ENCODE data around the gene DSCAML1.

The DSCAML1 gene

DNA sequence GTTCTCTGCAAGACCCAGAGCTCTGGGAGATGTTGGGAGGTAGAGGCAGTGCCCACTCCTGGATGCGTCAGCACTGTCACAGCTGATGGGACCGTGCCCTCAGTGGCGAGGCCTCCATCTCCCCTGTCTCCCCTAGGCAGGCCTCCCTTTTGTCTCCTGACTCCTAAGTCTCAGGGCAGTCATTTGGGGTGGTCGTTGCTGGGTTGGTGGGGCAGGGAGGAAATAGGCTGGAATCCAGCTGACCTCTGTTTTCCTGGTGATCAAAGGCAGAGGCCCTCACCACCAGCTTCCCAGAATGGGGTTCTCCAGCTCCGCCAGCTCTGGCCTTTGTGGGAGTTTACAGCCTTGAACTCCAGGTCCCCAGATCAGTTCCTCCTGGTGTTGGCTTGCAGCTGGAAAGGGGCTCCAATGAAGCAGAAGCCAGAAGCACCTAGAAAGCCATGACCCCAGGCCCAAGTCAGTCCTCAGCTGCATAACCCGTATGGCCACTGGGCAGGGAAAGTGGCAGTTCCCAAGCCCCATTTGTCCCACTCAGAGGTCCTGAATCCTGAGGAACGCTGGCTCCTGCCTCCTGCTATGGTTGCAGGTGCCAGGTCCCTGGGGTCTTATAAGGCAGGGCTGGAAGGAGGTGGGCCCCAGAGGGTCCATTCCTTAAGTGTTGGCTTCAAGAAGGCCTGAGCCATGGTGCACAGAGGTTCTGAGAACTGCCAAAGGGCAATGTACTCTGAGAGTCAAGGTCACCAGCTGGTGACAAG is 34.8 kb upstream of the DSCAML1 start:
- no peak for DNase-seq

DNA sequence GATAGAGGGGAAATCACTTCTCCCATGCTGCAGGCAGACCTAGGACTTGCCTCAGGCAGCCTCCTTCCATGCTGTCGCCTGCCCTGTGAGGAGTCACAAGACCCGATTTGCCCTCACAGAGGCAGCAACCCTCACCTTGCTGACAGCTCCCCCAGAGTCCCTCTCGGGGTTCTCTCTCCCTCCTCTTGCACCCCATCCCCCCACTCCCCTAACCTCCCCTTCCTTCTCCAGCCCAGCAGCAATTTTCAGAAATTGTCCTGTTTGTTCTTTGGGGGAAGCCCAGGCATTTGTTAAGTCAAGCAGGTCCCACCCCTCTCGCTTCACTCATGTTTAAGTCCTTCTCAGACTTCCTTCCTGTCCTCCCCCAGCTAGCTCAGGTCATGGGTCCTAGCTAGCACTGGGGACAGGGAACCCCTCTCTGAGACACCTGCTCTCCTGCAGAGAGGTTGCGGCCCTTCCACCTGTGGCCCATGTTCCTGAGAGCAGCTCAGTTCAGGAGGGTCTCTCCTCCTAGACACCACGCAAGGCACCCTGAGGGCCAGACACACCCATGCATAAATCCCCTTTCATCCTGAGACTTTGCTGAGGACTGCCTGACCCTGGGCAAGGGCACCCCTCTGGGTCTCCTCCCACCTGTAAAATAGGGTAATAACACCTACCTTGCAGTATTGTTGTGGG is 33.8 kb upstream of the DSCAML1 start:
- DNase-seq, result no peak

DNA sequence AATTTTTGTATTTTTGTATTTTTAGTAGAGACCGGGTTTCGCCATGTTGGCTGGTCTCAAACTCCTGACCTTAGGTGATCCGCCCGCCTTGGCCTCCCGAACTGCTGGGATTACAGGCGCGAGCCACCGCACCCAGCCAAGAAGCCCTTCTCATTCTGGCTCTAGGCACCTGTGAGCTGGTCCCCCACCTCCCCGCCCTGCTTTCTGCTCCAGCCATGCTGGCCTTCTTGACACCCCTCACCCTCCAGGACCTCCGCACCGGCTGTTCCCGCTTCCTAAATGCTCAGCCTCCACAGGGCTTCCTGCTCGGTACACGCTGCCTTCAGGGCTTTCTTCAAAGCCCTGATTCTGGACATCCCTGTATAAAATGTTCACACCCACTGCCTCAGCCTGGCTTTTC is 33.1 kb upstream of the DSCAML1 start:
- DNase-seq, result no peak

DNA sequence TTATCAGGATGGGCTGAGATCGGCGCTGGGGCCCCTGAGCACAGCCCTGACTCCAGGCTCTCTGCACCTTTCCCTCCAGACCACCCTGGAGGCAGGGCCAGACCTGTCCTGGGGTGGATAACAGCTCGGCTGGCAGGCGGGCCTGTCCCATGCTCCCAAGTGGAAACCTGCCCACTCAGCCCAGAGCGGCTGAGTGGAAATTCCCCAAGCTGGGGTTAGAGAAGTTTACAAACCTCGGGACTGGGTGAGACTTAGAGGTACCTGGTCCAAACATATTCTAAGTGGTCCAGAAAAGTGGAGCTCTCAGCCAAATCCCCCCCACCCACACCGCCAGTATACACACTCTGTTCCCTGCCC is 32.3 kb upstream of the DSCAML1 start:
- DNase-seq, result no peak

DNA sequence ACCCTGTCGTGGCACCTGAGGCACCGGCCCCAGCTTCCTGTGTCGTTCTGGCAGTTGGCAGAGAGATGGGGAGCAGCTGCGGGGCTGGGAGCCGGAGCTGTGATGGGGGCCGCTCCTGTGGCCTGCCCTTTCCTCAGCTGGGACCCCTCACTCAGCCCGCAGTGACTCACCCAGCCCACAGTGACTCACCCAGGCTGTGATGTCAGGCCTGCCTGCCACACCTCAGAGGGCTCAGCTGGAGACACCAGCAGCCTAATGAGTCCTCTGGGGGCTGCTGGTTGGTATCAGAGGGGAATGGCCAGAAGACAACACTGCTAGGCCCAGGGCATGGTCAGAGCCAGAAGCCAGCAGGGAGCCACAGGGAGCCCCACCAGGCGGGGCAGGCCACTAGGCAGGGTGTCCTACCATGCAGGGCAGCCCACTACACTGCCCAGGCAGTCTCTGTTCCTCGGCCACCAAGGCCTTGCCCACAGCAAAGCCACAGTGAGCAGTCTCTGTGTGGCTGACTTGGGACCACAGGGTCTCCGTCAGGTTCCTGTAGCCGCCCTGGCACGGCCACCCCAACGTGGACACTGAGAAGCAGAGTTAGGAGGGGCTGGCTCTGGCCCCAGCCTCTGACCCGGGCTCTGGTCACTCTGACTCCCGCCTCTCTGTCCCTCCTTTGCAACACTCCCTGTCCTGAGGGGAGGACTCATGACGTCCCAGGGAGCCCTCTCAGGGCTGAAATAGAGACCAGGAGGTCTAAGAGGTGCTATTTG is 31.8 kb upstream of the DSCAML1 start:
- DNase-seq, result no peak

DNA sequence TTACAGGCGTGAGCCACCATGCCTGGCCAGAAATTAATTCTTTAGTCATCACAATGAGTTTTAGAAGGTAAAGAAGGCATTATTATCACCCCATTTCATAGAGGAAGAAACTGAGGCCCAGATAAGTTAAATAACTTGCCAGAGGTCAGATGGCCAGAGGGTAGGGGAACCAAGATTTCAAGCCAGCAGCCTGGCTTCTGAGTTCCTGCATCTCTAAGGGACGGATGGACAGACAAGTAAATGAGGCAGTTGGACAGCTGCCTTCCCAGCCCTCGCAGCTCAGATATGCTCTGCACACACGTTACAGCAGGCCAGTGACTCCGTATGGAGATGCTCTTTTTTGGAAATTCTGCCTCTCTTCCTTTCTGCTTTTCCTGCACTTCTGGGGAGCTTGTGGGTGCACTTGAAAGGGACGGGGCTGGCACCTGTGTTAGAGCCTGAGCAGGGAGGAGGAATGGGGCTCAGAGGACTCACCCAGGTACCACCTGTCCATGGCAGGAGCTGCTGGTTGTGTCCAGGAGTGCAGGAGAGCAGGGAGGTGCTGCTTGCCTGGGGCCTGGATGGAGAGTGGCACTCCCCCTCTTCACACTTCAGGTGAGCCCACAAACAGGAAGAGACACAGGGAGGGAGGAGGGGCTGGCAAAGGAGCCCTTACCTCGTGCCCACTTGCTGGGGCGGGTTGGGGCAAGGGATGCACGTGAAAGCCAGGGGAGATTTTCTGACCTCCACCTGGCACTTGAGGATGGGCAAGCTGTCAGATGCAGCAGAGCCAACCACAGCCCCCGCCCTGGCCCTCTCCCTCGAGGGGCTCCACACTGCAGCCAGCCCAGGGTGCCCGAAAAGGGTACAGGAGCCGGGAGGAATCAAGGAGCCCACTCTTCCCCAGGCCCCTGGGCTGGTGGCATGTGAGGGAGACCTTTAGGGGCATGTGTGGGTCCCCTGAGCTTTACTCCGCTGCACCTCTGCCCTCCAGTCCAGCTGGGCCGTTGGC is 30.8 kb upstream of the DSCAML1 start:
- DNase-seq, result no peak

DNA sequence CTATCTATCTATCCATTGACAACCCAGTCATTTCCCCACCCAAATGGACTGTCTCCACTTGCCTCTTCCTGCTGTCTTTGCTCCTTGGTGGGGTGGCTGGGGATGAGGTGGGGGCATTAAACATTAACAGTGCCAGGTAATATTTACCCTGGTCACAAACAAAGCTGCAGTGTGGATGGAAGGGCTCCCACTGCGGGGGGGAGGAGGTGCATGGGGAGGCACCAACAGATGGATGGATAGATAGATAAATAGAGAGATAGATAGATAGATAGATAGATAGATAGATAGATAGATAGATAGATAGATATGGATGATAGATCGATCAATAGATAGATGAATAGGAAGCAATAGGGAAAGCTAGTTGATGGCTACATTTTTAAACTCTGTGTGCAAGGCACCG is 29.8 kb upstream of the DSCAML1 start:
- no peak for DNase-seq

DNA sequence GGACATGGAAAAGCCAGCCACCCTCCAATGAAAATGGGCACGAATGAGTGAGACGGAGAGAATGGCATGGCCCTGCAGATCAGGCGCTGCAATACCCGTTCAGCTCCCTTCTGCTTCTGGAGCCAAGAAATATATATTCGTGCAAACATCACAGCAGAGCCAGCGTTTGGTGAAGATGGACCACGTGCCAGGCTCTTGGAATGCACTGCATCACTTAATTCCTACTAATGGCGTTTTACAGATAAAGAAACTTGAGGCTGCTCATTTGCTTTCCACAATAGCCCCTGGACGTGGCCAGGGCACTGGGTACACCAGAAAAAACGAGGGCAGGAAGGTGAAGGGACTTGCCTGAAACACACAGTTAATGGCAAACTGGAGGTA is 29.2 kb upstream of the DSCAML1 start:
- no peak for DNase-seq

DNA sequence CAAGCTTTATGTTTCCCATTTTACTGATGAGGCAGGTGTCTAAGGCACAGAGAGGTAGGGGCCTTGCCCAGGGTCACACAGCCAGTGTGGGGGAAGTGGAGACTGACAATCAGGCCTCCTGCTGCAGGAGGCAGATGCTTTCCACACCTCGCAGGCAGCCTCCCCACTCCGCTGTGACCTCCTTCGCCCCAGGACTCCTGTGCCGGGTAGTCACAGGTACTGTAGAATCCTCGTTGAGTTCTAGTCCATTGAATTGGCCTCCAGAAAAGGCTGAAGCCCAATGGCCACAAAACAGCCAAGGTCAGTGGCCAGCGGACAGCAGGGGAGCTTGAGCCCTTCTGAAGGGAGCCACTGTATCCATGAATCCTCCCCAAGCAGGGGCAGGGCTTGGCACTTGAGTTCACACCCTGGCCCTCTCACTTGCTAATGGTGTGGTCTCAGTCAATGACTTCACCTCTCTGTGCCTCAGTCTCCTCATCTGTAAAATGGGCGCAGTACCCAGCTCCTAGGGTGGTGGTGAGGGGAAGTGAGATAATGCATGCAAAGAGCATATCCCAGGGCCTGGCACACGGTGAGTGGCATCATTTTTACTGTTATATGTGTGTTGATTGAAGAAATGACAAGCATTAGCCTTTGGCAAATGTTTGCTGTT is 28.6 kb upstream of the DSCAML1 start:
- no peak for DNase-seq

DNA sequence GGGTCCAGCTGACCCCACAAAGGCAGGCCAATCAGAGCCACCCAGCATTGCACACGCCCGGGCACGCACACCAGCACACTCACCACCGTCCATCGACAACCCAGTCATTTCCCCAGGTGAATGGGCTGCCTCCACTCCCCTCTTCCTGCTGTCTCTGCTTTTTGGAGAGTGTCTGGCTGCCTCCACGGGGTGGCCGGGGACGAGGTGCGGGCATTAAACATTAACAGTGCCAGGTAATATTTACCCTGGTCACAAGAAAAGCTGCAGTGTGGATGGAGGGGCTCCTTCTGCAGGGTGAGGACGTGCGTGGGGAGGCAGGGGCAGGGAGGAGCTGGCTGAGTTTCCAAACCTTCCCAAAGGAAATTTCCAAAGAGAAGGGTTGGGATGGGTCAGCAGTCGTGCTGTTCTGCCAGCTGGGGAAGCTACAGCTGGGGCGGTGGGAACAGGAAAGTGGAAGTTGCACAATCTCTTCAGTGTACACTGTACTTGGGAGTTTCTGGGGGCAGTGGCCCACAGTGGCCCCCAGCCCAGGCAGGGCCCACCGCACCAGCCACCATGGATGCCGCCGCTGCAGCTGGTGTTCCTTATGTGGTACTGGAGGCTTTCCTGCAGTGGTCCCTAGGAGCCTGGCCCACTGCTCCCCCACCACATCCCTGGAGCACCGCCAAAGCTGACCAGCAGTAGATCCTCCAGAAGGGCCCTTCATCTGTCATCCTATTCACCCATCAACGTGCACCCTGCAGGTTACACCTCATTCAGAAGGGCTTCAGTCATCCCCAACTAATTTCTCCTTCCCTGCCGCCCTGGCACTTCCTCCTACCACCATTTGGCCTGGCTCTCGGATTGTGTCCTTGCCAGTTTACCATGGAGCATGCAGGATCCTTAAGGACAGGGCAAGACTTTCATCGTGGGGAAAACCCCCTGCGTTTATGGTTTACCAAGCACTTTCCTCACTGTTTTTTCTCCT is 27.8 kb upstream of the DSCAML1 start, which contains the start of gene FXYD2:
Gene FXYD2 (minus strand): TSS at position 174 of the 967 bp plus-strand sequence. CDS start 66 bp downstream, at position 108.
- no peak for DNase-seq

DNA sequence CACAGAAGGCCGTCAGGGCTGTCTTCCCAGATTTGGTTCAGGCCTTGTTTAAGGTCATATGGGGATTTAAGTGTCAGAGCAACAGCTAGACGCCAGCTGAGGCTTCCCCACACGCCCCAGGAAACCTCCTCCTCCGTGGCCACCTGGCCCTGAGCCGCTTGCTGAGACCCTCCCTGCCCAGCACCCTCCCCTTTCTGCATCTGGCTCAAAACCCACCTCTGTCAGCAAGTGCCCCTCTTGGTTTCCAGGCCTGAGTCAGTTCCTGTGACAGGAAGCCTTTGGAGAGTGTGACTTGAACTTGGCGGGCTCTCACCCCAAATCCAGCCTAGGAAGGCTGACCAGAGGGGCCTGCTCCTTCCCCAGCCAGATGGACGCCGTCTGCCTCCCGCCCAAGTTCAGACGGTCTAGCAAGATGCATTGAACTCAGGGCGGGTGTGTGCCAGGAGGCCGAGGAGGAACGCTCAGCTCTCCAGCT is 27.0 kb upstream of the DSCAML1 start:
- no peak for DNase-seq

DNA sequence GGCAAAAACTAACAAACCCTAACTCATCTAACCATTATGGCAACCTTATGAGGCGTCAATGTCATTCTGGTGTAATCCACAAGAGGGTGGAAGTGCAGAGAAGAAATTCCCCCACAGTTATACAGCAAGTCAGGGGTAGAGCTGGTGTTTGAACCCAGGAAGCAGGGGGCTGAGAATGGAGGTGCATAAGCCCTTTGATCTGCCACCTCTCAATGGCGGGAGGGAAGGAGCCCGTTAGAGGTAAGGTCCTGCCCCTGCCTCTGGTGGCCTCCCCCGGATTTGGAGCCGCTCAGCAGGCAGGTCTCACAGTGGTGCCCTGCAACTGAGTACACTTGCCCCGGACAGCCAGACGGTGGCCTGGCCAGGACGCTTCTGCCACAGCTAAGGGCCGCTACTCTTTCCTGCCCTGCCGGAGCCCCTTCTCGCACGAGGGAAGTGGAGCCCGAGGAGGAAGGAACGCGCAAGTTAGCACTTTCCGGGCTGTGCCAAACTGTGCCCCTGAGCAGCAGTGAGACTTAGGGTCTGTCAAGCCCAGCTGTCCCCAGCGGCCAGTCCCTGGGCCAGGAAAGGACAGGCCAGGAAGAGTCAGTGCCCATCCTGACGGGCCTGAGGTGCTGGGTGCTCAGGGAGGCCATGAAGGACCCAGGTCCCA is 26.4 kb upstream of the DSCAML1 start:
- DNase-seq, result peak; percentile 60

DNA sequence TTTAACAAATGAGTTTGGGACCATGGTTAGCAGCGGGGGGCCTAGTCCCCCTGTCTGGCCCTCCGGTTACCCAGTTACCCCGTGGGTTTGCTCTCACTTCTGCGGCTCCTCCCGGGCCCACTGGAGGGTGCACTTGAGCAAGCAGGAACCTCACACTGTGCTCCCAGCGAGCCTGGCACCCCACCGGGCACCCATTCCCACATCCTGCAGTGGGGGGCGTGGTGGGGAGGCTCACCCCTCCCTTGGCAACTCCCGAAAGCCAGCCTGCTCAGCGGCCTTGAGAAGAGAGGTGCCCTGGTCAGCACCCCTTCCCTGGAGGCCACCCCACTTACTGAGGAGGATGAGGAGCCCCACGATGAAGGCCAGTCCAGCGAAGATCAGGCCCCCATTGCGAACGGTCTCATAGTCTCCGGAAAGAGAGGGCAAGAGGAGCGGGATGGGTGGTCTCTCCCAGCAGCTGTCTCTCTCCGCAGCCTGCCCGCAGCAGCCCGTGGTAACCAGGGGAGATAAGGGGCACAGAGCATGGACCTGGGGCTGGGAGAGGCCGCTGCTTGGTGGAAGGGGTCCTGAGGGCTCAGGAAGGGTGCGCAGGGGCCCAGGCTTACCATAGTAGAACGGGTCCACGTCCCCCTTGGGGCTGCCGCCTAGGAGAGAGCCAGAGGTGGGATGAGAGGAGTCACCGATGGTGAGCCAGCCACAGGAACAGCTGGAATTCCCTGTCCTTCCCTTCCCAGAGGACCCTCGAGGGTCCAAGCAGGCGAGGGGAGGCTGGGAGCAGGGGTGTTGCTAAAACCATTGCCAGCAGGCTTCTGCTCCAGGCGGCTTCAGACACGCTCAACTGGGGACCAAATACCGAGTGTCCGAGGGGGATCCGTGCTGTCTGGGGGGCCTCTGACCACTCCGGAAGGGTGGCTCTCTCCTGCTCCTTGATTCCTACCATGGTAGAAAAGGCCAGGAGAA is 25.3 kb upstream of the DSCAML1 start:
- DNase-seq, result peak; percentile 47

DNA sequence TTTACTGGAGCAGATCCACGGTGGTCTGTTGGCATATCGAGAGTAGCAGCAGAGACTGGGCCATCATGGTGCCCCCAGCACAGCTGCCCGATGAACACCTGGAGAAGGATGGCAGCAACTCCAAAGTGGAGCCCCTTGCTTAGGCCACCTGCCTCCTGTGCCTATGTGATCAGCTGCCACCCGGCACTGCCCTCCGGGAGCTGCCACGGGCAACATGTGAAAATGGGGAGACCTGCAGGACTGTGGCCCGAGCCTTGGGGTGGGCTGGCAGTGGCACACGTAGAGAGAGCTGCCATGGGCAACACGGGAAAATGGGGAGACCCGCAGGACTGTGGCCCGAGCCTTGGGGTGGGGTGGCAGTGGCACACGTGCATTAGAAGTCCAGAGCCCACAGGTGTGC is 24.4 kb upstream of the DSCAML1 start:
- no peak for DNase-seq

DNA sequence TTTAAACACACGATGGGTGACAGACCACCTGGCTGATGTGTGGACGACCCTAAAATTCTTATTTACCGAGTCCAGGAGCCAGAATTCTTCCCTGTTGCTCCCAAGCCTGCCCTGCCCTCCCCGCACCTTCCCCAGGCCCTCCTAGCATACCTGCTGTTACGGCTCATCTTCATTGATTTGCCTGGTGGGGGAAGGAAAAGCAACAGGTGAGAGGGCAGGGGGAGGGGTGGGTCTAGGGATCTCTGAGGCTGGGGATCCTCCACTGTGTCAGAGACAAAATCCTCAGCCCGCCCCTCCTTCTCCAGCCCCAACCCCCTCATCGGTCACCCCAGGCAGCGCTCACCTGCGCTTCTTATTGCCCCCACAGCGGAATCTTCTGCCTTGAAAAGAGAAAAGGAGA is 23.5 kb upstream of the DSCAML1 start:
- DNase-seq, result no peak

DNA sequence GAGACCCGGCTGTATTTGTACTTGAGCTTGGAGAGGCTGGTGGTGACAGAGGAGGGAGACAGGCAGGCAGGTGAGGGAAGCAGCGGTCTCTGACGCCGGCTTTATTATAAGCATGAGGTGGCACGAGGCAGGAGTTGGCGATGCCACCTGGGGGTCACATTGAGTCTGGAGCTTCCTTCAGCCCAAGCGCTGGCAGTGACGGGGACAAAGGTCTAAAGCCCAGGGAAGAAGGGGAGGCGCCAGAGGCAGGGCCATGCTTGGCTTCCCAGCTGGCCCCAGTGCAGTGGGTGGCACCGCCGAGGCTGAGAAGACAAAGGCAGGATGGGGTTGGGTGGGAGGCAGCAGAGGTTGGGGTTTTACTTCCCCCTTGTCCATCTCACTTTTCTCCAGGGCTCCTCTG is 23.1 kb upstream of the DSCAML1 start:
- DNase-seq, result no peak

DNA sequence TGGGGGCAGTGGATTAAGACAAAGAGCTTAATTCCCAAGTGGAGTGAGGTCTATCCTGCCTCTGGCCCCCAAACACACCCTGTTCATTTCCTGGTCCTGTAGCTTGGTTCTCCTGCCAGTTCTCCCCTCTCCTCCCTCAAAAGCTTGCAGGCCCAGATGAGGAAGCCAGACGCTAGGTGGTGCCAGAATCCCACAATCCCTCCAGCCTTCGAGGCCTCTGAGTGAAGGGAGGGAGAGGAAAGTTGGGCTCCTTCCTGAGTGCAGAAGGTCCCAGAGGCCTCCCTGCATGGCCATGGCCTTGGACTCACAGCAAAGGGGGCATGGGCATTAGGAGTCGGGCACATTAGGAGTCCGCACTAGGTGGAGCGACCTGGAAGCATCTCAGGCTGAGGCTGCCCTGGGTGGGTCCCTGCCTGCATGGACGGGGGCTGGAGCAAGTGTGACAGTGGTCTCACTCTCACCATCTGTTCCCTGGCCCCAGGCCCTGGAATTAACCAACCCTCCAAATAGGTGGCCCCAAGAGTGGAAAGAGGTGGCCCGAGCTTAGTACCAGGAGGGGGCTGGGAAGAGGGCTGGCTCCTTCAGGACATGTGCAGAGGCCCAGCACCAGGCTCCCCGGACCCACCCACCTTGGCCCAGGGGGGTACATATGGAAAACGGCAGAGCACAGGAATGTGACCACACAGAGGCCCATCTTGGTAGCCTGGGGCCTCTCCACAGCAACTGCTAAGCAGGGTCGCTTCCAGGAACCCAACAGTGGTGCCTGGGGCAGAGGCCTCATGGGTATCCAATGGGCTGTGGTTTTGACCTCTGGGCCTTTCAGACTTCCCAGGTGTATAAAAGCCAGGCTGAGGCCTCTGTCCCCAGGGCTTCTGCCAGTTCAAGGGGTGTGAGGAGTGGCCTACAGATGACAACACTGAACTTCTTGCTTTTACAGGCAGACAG is 22.4 kb upstream of the DSCAML1 start:
- DNase-seq, result peak; percentile 53
